Cardiac ventricle fibroblast (primary cell): ENCODE data around the gene RRP9. TPM values are rescaled to one million over a fixed set of nuclear protein-coding genes. Genes with fewer than 3 reads are reported as not detected.

ENCODE experiments used
- total RNA-seq: library from RNA; depleted of rRNA; stranded (reverse); fragments of >200 nt; gene quantifications from 2 replicates; pipeline ENCODE4 v1.2.3, GENCODE V29; 2015

RRP9 gene
- 22.3 and 24.1 TPM in 2 replicates for total RNA-seq

GRCh38 chr3:51941798-51942602 lies at the start of gene RRP9, which contains the start of gene PARP3:
Gene RRP9, minus strand, starts transcription at chr3:51941904. Its CDS starts 37 bp downstream, at chr3:51941867.
Gene PARP3, plus strand, starts transcription at chr3:51942363. Its CDS starts 993 bp downstream, at chr3:51943356.

GRCh38 chr3:51982838-51983577 lies 41.3 kb upstream of the RRP9 start, which contains the start of gene ACY1:
Gene ACY1, plus strand, starts transcription at chr3:51983535. Its CDS starts 530 bp downstream, at chr3:51984065.

GRCh38 chr3:51974963-51975851 lies 33.5 kb upstream of the RRP9 start, which contains the start of gene ABHD14A:
Gene ABHD14A, plus strand, starts transcription at chr3:51975064. Its CDS starts 72 bp downstream, at chr3:51975136.

GRCh38 chr3:51967384-51968169 lies 25.9 kb upstream of the RRP9 start, which contains the start of gene PCBP4:
Gene PCBP4, minus strand, starts transcription at chr3:51967454. Its CDS starts 6,214 bp downstream, at chr3:51961240.

GRCh38 chr3:51955175-51955892 lies 13.6 kb upstream of the RRP9 start, which contains the start of gene GPR62:
Gene GPR62, plus strand, starts transcription at chr3:51955381. Its CDS starts 272 bp downstream, at chr3:51955653.

Other genes starting within 250 kb of the RRP9 start
- gene GRM2, start 234.8 kb downstream of the RRP9 start, total RNA-seq: not detected in 2 replicates
- not detected in 2 replicates for gene IQCF6, start 162.7 kb downstream of the RRP9 start, total RNA-seq
- gene IQCF2, start 80.3 kb downstream of the RRP9 start, total RNA-seq: not detected in 2 replicates
- gene IQCF5, start 66.3 kb downstream of the RRP9 start, total RNA-seq: not detected in 2 replicates
- not detected in 2 replicates for gene IQCF1, start 38.6 kb downstream of the RRP9 start, total RNA-seq
- gene PARP3, start 459 bp upstream of the RRP9 start, total RNA-seq: 21.2 and 26.0 TPM in 2 replicates
- gene GPR62, start 13.5 kb upstream of the RRP9 start, total RNA-seq: 0.12 TPM in 1 of 2 replicates, not detected in the other
- gene PCBP4, start 25.6 kb upstream of the RRP9 start, total RNA-seq: 35.4 and 50.2 TPM in 2 replicates
- gene ABHD14B, start 32.1 kb upstream of the RRP9 start, total RNA-seq: 59.8 and 81.4 TPM in 2 replicates
- gene ABHD14A, start 33.2 kb upstream of the RRP9 start, total RNA-seq: 39.6 and 47.2 TPM in 2 replicates
- 46.6 and 47.5 TPM in 2 replicates for gene ACY1, start 41.6 kb upstream of the RRP9 start, total RNA-seq
- 2,153 and 2,428 TPM in 2 replicates for gene RPL29, start 54.0 kb upstream of the RRP9 start, total RNA-seq
- 8.9 and 12.9 TPM in 2 replicates for gene DUSP7, start 114.7 kb upstream of the RRP9 start, total RNA-seq
- 1.2 and 2.1 TPM in 2 replicates for gene POC1A, start 212.5 kb upstream of the RRP9 start, total RNA-seq